HEK293 (cell line): ENCODE data around the gene DUT.

ENCODE experiments used
- GLIS2 ChIP-seq: fragments of 450-650 bp; formaldehyde crosslinking; IDR thresholded peaks from 2 replicates; pipeline ENCODE4 v1.5.1; 2016; ENCODE audit warnings: missing biosample characterization, missing genetic modification characterization
- MEIS1 ChIP-seq: sonication (generic); formaldehyde crosslinking; IDR thresholded peaks from 2 replicates; pipeline ENCODE4 v1.8.1; 2022; ENCODE audit warnings: missing genetic modification reagents, mild to moderate bottlenecking, borderline replicate concordance
- REPIN1 ChIP-seq: fragments of 450-650 bp; formaldehyde crosslinking; IDR thresholded peaks from 2 replicates; pipeline ENCODE4 v1.5.1; 2017; ENCODE audit warnings: missing biosample characterization, missing genetic modification characterization, low read depth
- SCRT2 ChIP-seq: fragments of 450-650 bp; formaldehyde crosslinking; IDR thresholded peaks from 2 replicates; pipeline ENCODE4 v1.5.1; 2016; ENCODE audit warnings: missing biosample characterization, missing genetic modification characterization
- SP7 ChIP-seq: fragments of 450-650 bp; formaldehyde crosslinking; IDR thresholded peaks from 2 replicates; pipeline ENCODE4 v1.5.1; 2016; ENCODE audit warnings: missing biosample characterization, missing genetic modification characterization
- TRIM28 ChIP-seq: IDR thresholded peaks from 2 replicates; pipeline ENCODE4 v1.6.1; 2011; ENCODE audit warnings: low read length, control low read depth, borderline replicate concordance
- ZBTB20 ChIP-seq: fragments of 450-650 bp; formaldehyde crosslinking; IDR thresholded peaks from 2 replicates; pipeline ENCODE4 v1.5.1; 2016; ENCODE audit warnings: missing biosample characterization, missing genetic modification characterization
- ZEB2 ChIP-seq: fragments of 450-650 bp; formaldehyde crosslinking; IDR thresholded peaks from 2 replicates; pipeline ENCODE4 v1.5.1; 2016; ENCODE audit warnings: missing biosample characterization, missing genetic modification characterization
- ZNF157 ChIP-seq: fragments of 450-650 bp; formaldehyde crosslinking; IDR thresholded peaks from 2 replicates; pipeline ENCODE4 v1.5.1; 2016; ENCODE audit warnings: missing biosample characterization, missing genetic modification characterization
- ZNF16 ChIP-seq: fragments of 450-650 bp; formaldehyde crosslinking; IDR thresholded peaks from 2 replicates; pipeline ENCODE4 v1.5.1; 2016; ENCODE audit warnings: low read depth, missing biosample characterization, missing genetic modification characterization
- ZNF174 ChIP-seq: fragments of 450-650 bp; formaldehyde crosslinking; IDR thresholded peaks from 2 replicates; pipeline ENCODE4 v1.5.0; 2017; ENCODE audit warnings: missing biosample characterization, mild to moderate bottlenecking, missing genetic modification characterization
- ZNF202 ChIP-seq: fragments of 450-650 bp; formaldehyde crosslinking; IDR thresholded peaks from 2 replicates; pipeline ENCODE4 v1.5.1; 2016; ENCODE audit warnings: missing biosample characterization, missing genetic modification characterization, borderline replicate concordance
- ZNF23 ChIP-seq: fragments of 450-650 bp; formaldehyde crosslinking; IDR thresholded peaks from 2 replicates; pipeline ENCODE4 v1.5.1; 2016; ENCODE audit warnings: missing biosample characterization, missing genetic modification characterization, borderline replicate concordance
- ZNF248 ChIP-seq: fragments of 450-650 bp; formaldehyde crosslinking; IDR thresholded peaks from 2 replicates; pipeline ENCODE4 v1.5.1; 2017; ENCODE audit warnings: missing biosample characterization, missing genetic modification characterization
- ZNF354C ChIP-seq: fragments of 450-650 bp; formaldehyde crosslinking; IDR thresholded peaks from 2 replicates; pipeline ENCODE4 v1.5.1; 2016; ENCODE audit warnings: missing biosample characterization, missing genetic modification characterization, low read depth, borderline replicate concordance
- ZNF394 ChIP-seq: fragments of 450-650 bp; formaldehyde crosslinking; IDR thresholded peaks from 2 replicates; pipeline ENCODE4 v1.5.1; 2016; ENCODE audit warnings: missing biosample characterization, missing genetic modification characterization, mild to moderate bottlenecking, moderate library complexity, borderline replicate concordance
- ZNF521 ChIP-seq: fragments of 450-650 bp; formaldehyde crosslinking; IDR thresholded peaks from 2 replicates; pipeline ENCODE4 v1.5.1; 2017; ENCODE audit warnings: missing biosample characterization, mild to moderate bottlenecking, missing genetic modification characterization
- ZNF548 ChIP-seq: fragments of 450-650 bp; formaldehyde crosslinking; IDR thresholded peaks from 2 replicates; pipeline ENCODE4 v1.5.1; 2016; ENCODE audit warnings: missing biosample characterization, missing genetic modification characterization
- ZNF555 ChIP-seq: fragments of 450-650 bp; formaldehyde crosslinking; conservative IDR thresholded peaks from 2 replicates; pipeline ENCODE4 v1.5.1; 2017; ENCODE audit warnings: missing biosample characterization, mild to moderate bottlenecking, missing genetic modification characterization, inconsistent platforms
- ZNF580 ChIP-seq: fragments of 450-650 bp; formaldehyde crosslinking; IDR thresholded peaks from 2 replicates; pipeline ENCODE4 v1.5.1; 2016; ENCODE audit warnings: missing biosample characterization, missing genetic modification characterization
- ZNF596 ChIP-seq: fragments of 450-650 bp; IDR thresholded peaks from 2 replicates; pipeline ENCODE4 v1.5.0; 2018; ENCODE audit warnings: missing biosample characterization, mild to moderate bottlenecking, missing genetic modification characterization, moderate library complexity
- ZNF776 ChIP-seq: fragments of 450-650 bp; formaldehyde crosslinking; IDR thresholded peaks from 2 replicates; pipeline ENCODE4 v1.5.0; 2017; ENCODE audit warnings: missing biosample characterization, missing genetic modification characterization, borderline replicate concordance
- ZNF792 ChIP-seq: fragments of 450-650 bp; formaldehyde crosslinking; IDR thresholded peaks from 2 replicates; pipeline ENCODE4 v1.5.1; 2016; ENCODE audit warnings: missing biosample characterization, missing genetic modification characterization
- ZSCAN16 ChIP-seq: fragments of 450-650 bp; formaldehyde crosslinking; IDR thresholded peaks from 2 replicates; pipeline ENCODE4 v1.5.1; 2016; ENCODE audit warnings: missing biosample characterization, missing genetic modification characterization
- ZSCAN5A ChIP-seq: fragments of 450-650 bp; formaldehyde crosslinking; IDR thresholded peaks from 2 replicates; pipeline ENCODE4 v1.5.1; 2016; ENCODE audit warnings: missing biosample characterization, missing genetic modification characterization
- TF ChIP-seq, protein P1 (sequence below): fragments of 450-650 bp; formaldehyde crosslinking; IDR thresholded peaks from 2 replicates; pipeline ENCODE4 v1.5.1; 2017; ENCODE audit warnings: missing biosample characterization, missing genetic modification characterization
- TF ChIP-seq, protein P2 (sequence below): fragments of 450-650 bp; formaldehyde crosslinking; IDR thresholded peaks from 2 replicates; pipeline ENCODE4 v1.5.1; 2016; ENCODE audit warnings: missing biosample characterization, missing genetic modification characterization
- TF ChIP-seq, protein P3 (sequence below): fragments of 450-650 bp; formaldehyde crosslinking; IDR thresholded peaks from 2 replicates; pipeline ENCODE4 v1.5.1; 2016; ENCODE audit warnings: missing biosample characterization, missing genetic modification characterization, low read depth
- TF ChIP-seq, protein P4 (sequence below): fragments of 450-650 bp; formaldehyde crosslinking; conservative IDR thresholded peaks from 2 replicates; pipeline ENCODE4 v1.5.1; 2016; ENCODE audit warnings: low read depth, missing biosample characterization, missing genetic modification characterization

The DUT gene

DNA sequence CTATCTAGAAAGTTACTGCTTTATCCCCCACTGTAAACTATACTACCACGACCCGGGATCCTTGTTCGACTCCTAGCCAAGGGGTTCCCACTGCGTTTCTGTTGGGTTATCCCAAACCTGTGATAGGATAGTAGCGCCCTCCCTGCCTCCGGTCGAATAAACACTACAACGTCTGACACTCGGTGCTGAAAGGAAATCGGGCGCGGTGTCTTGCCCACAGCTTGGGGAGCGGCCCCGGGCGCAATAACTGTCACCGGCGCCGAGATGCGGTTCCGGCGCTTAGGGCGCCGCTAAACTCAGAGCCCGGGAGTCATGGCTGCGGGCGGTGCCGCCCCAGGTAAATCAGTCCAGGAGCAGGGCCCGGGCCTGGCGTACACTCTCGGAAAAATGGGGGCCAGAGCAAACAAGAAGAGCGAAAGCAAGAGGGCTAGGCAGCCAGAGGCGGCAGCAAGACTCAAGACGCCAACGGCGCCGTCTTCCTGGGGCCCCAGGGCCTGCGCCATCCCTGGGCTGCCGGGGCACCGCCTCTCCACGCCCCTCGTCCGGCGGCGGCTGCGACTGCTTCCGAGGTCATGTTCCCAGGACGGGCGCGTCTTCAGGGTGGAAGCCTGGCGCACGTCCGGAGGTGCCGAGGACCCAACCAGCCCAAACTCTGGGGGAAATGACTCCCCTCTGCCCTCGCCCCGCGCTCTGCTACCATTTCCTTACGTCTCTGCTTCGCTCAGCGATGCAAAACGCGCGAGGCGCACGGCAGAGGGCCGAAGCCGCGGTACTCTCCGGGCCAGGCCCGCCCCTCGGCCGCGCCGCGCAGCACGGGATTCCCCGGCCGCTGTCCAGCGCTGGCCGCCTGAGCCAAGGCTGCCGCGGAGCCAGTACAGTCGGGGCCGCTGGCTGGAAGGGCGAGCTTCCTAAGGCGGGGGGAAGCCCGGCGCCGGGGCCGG is at the start of gene DUT (continued):
- TF ChIP-seq, protein P1, sequence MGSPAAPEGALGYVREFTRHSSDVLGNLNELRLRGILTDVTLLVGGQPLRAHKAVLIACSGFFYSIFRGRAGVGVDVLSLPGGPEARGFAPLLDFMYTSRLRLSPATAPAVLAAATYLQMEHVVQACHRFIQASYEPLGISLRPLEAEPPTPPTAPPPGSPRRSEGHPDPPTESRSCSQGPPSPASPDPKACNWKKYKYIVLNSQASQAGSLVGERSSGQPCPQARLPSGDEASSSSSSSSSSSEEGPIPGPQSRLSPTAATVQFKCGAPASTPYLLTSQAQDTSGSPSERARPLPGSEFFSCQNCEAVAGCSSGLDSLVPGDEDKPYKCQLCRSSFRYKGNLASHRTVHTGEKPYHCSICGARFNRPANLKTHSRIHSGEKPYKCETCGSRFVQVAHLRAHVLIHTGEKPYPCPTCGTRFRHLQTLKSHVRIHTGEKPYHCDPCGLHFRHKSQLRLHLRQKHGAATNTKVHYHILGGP (tag by site-specific recombination) = no peak
- no peak for TF ChIP-seq ZNF580 (tag by site-specific recombination)
- TF ChIP-seq, protein P2, sequence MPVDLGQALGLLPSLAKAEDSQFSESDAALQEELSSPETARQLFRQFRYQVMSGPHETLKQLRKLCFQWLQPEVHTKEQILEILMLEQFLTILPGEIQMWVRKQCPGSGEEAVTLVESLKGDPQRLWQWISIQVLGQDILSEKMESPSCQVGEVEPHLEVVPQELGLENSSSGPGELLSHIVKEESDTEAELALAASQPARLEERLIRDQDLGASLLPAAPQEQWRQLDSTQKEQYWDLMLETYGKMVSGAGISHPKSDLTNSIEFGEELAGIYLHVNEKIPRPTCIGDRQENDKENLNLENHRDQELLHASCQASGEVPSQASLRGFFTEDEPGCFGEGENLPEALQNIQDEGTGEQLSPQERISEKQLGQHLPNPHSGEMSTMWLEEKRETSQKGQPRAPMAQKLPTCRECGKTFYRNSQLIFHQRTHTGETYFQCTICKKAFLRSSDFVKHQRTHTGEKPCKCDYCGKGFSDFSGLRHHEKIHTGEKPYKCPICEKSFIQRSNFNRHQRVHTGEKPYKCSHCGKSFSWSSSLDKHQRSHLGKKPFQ (tag by site-specific recombination) = no peak
- TF ChIP-seq GLIS2 (tag by site-specific recombination) = no peak
- TF ChIP-seq ZEB2 (tag by site-specific recombination) = 0 out of 2 replicates have a peak, but pooled peaks have one; percentile 36
- TF ChIP-seq MEIS1 (CRISPR knock-in tag) = no peak
- no peak for TF ChIP-seq ZNF394 (tag by site-specific recombination)
- TF ChIP-seq TRIM28 = no peak
- TF ChIP-seq ZNF248 (tag by site-specific recombination) = no peak
- no peak for TF ChIP-seq ZNF354C
- 0 out of 2 replicates have a peak, but pooled peaks have one; percentile 22 for TF ChIP-seq ZSCAN5A (tag by site-specific recombination)
- no peak for TF ChIP-seq ZNF555 (tag by site-specific recombination)
- no peak for TF ChIP-seq ZSCAN16 (tag by site-specific recombination)
- TF ChIP-seq SP7 (tag by site-specific recombination) = peak; percentile 48; the same call in 1 of the 2 replicates
- TF ChIP-seq ZNF521 = no peak
- TF ChIP-seq SCRT2 (tag by site-specific recombination) = no peak
- TF ChIP-seq, protein P3, sequence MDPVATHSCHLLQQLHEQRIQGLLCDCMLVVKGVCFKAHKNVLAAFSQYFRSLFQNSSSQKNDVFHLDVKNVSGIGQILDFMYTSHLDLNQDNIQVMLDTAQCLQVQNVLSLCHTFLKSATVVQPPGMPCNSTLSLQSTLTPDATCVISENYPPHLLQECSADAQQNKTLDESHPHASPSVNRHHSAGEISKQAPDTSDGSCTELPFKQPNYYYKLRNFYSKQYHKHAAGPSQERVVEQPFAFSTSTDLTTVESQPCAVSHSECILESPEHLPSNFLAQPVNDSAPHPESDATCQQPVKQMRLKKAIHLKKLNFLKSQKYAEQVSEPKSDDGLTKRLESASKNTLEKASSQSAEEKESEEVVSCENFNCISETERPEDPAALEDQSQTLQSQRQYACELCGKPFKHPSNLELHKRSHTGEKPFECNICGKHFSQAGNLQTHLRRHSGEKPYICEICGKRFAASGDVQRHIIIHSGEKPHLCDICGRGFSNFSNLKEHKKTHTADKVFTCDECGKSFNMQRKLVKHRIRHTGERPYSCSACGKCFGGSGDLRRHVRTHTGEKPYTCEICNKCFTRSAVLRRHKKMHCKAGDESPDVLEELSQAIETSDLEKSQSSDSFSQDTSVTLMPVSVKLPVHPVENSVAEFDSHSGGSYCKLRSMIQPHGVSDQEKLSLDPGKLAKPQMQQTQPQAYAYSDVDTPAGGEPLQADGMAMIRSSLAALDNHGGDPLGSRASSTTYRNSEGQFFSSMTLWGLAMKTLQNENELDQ (tag by site-specific recombination) = no peak
- peak; percentile 98 for TF ChIP-seq ZBTB20
- no peak for TF ChIP-seq ZNF792 (tag by site-specific recombination)
- no peak for TF ChIP-seq ZNF23 (tag by site-specific recombination)
- no peak for TF ChIP-seq ZNF157 (tag by site-specific recombination)
- TF ChIP-seq ZNF596 (tag by site-specific recombination) = no peak
- TF ChIP-seq ZNF202 (tag by site-specific recombination) = no peak
- TF ChIP-seq ZNF548 = no peak
- no peak for TF ChIP-seq ZNF174 (tag by site-specific recombination)
- TF ChIP-seq ZNF776 (tag by site-specific recombination) = no peak
- TF ChIP-seq, protein P4, sequence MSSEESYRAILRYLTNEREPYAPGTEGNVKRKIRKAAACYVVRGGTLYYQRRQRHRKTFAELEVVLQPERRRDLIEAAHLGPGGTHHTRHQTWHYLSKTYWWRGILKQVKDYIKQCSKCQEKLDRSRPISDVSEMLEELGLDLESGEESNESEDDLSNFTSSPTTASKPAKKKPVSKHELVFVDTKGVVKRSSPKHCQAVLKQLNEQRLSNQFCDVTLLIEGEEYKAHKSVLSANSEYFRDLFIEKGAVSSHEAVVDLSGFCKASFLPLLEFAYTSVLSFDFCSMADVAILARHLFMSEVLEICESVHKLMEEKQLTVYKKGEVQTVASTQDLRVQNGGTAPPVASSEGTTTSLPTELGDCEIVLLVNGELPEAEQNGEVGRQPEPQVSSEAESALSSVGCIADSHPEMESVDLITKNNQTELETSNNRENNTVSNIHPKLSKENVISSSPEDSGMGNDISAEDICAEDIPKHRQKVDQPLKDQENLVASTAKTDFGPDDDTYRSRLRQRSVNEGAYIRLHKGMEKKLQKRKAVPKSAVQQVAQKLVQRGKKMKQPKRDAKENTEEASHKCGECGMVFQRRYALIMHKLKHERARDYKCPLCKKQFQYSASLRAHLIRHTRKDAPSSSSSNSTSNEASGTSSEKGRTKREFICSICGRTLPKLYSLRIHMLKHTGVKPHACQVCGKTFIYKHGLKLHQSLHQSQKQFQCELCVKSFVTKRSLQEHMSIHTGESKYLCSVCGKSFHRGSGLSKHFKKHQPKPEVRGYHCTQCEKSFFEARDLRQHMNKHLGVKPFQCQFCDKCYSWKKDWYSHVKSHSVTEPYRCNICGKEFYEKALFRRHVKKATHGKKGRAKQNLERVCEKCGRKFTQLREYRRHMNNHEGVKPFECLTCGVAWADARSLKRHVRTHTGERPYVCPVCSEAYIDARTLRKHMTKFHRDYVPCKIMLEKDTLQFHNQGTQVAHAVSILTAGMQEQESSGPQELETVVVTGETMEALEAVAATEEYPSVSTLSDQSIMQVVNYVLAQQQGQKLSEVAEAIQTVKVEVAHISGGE = peak; percentile 89
- TF ChIP-seq ZNF16 (tag by site-specific recombination) = no peak
- TF ChIP-seq REPIN1 (tag by site-specific recombination) = no peak
